Peyer's patch (tissue), 4 donors: ENCODE data around the gene KIAA0586.

Experiments used
- CTCF ChIP-seq, 6 experiments: fragments of 450-650 bp in 4 of 6; fragments of 200-600 bp in 2 of 6; sonication (generic) in 1 of 6; IDR thresholded peaks; one replicate each; pipeline ENCODE4 v1.5.1; 2017 to 2019; ENCODE audit warnings: antibody characterized with exemption in 6 of 6, mild to moderate bottlenecking in 3 of 6, moderate library complexity in 1 of 6
- POLR2A ChIP-seq, 2 donors: fragments of 450-650 bp; IDR thresholded peaks; one replicate each; pipeline ENCODE4 v1.5.1; 2017; ENCODE audit warnings: antibody characterized with exemption in 2 of 2, mild to moderate bottlenecking in 2 of 2, moderate library complexity in 2 of 2

GRCh38 chr14:58460772-58461171 is 33.3 kb downstream of the KIAA0586 start:
- no peak for TF ChIP-seq POLR2A (IDR thresholded peaks at IDR 0.05)
- no peak for TF ChIP-seq CTCF (IDR thresholded peaks at IDR 0.05)
